ENCODE data around the gene TIAM1.

DNA sequence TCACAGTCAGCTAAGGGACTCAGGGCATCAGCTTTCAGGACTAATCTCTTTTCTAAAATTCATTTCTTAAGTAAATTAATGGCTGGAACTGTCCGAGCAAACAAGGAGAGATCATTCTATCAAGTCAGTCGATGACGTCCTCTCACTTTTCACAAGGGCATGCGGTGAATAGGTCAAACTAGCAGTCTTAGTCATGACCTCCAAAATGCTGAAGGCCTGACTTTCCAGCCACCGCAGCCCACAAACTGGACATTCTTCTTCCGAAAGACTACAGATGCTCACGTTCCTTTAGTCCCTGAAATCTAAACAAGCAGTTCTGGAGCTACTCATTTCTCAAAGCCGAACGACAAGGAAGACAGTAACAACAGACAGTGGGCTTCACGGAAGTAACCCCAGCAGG lies 127.9 kb downstream of the TIAM1 start:
- TF ChIP-seq, protein P1, sequence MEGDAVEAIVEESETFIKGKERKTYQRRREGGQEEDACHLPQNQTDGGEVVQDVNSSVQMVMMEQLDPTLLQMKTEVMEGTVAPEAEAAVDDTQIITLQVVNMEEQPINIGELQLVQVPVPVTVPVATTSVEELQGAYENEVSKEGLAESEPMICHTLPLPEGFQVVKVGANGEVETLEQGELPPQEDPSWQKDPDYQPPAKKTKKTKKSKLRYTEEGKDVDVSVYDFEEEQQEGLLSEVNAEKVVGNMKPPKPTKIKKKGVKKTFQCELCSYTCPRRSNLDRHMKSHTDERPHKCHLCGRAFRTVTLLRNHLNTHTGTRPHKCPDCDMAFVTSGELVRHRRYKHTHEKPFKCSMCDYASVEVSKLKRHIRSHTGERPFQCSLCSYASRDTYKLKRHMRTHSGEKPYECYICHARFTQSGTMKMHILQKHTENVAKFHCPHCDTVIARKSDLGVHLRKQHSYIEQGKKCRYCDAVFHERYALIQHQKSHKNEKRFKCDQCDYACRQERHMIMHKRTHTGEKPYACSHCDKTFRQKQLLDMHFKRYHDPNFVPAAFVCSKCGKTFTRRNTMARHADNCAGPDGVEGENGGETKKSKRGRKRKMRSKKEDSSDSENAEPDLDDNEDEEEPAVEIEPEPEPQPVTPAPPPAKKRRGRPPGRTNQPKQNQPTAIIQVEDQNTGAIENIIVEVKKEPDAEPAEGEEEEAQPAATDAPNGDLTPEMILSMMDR (IDR thresholded peaks at IDR 0.05; ENCODE audit: low read depth, low read length, poor library complexity, severe bottlenecking): no peak
- TF ChIP-seq EZH2phosphoT487 (IDR thresholded peaks at IDR 0.05; ENCODE audit: borderline replicate concordance, low read length): no peak

All from DOHH2 (cell line).